Measurements from ENCODE around the gene AGBL5. TPM values are rescaled to one million over a fixed set of nuclear protein-coding genes. Genes with fewer than 3 reads are reported as not detected.

The AGBL5 gene
- total and polyA plus RNA-seq, 2 of the 13 experiments (the other 11 are each of a cell fraction or from before 2014, with no cell fraction given), result 55.9 to 73.3 TPM

GRCh38 chr2:27086090-27086723, 34.7 kb downstream of the AGBL5 start (continued):
- peak; percentile 96 for TF ChIP-seq ZNF574 (CRISPR knock-in tag; IDR thresholded peaks at IDR 0.05)
- no peak for TF ChIP-seq LRRFIP1 (CRISPR knock-in tag; conservative IDR thresholded peaks at IDR 0.05)
- TF ChIP-seq HHEX (CRISPR knock-in tag; IDR thresholded peaks at IDR 0.05), result no peak
- no peak for TF ChIP-seq ZNF510 (CRISPR knock-in tag; IDR thresholded peaks at IDR 0.05; ENCODE audit: low read depth)
- TF ChIP-seq ZNF883 (CRISPR knock-in tag; IDR thresholded peaks at IDR 0.05; ENCODE audit: not compliant biosample characterization), result peak; percentile 34
- no peak for TF ChIP-seq ZNF7 (CRISPR knock-in tag; IDR thresholded peaks at IDR 0.05)
- peak; percentile 91 for TF ChIP-seq YEATS4 (CRISPR knock-in tag; IDR thresholded peaks at IDR 0.05; ENCODE audit: borderline replicate concordance)
- TF ChIP-seq ZNF530 (CRISPR knock-in tag; IDR thresholded peaks at IDR 0.05; ENCODE audit: low read depth), result peak; percentile 28; the same call in 1 of the 2 replicates
- peak; percentile 70; the same call in 1 of the 2 replicates for TF ChIP-seq FOXK1 (CRISPR knock-in tag; IDR thresholded peaks at IDR 0.05; ENCODE audit: borderline replicate concordance, low read depth)
- TF ChIP-seq FOXC1 (CRISPR knock-in tag; IDR thresholded peaks at IDR 0.05; ENCODE audit: borderline replicate concordance), result no peak
- TF ChIP-seq SOX6 (IDR thresholded peaks at IDR 0.05), result no peak
- no peak for TF ChIP-seq SOX6 (CRISPR knock-in tag; IDR thresholded peaks at IDR 0.05)
- peak; percentile 74 for TF ChIP-seq GMEB1 (CRISPR knock-in tag; IDR thresholded peaks at IDR 0.05; ENCODE audit: borderline replicate concordance)
- no peak for TF ChIP-seq MAFF (IDR thresholded peaks at IDR 0.05; ENCODE audit: low read depth, low read length)
- 0 out of 2 replicates have a peak, but pooled peaks have one; percentile 70 for TF ChIP-seq ZFP36L2 (CRISPR knock-in tag; IDR thresholded peaks at IDR 0.05)
- TF ChIP-seq THRA (CRISPR knock-in tag; IDR thresholded peaks at IDR 0.05; ENCODE audit: borderline replicate concordance), result peak; percentile 65; the same call in 1 of the 2 replicates
- TF ChIP-seq HMGA1 (CRISPR knock-in tag; conservative IDR thresholded peaks at IDR 0.05), result no peak
- no peak for TF ChIP-seq ZNF17 (CRISPR knock-in tag; IDR thresholded peaks at IDR 0.05)
- TF ChIP-seq TBX3 (IDR thresholded peaks at IDR 0.05; ENCODE audit: borderline replicate concordance), result no peak
- peak; percentile 65; the same call in 1 of the 2 replicates for TF ChIP-seq KLF6 (CRISPR knock-in tag; IDR thresholded peaks at IDR 0.05)
- TF ChIP-seq AHR (CRISPR knock-in tag; IDR thresholded peaks at IDR 0.05), result no peak; the same call in 1 of the 2 replicates
- 0 out of 2 replicates have a peak, but pooled peaks have one; percentile 15 for TF ChIP-seq NRL (CRISPR knock-in tag; IDR thresholded peaks at IDR 0.05; ENCODE audit: borderline replicate concordance)

Measured in HepG2 (cell line).